Measurements from ENCODE around the gene STRA8. TPM values are rescaled to one million over a fixed set of nuclear protein-coding genes. Genes with fewer than 3 reads are reported as not detected.

The STRA8 gene
- total RNA-seq, 1 experiment from 2014 or later = not detected

DNA sequence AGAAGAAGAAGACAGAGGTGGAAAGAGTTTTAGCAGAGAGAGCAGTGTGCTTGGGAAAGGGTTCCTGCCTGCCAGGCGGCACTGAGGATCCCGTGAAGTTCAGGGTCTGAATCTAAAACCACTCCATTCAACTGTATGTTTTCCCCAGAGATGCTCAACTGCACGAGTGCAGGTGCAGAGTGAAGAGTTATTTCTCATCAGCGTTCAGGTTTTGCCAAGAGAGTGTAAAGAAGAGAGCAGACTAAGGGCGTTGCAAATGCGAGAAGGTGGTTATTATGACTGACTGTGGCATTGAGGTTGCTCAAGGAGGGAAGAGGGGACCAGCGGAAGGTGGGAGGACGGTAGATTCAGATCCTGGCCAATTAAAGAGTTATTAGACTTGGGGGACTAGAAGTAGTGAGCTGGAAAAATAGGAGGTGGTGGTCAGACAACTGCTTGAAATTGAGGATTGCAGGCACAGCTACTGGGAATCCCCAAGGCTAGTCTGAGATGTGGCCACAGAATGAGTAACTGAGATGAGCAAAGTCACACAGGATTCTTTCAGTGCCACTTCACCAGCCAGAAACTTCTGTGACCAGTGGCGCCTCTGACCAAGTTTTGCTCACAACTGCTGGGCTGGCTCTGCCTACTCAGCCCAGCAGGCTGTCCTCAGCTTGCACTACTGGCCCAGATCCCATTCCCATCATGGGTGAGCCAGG is 29.1 kb downstream of the STRA8 start:
- DNase-seq (ENCODE audit: extremely low read depth, low read depth) = no peak

DNA sequence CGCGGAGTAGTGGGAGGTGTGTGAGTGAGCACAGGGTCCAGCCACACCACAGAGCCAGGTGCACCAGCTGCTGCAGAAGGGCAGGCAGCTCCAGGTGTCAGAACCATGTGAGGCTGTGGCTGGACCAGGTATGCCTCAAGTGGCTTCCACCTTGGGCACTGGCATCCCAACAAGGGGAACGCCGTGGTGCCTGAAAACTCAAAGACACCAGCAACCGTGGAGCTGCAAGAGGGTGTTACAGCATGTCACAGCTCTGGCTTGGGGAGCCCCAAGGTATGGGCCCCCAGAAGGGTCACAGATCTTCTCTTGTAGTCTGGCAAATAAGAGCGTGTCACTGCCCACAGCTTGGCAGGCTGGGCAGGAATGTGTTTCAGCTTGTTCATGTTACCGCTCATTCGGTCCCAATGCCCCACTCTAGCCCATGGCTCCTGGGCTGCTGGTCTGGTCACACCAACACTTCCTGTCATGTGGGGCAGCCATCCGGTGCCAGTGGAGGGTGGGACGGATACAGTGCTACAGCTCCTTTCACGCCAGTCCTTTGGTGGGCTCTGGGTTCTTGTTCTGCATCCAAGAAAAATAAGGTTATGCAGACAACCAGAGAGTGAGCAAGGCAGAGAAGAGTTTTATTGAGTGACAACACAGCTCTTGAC is 29.8 kb downstream of the STRA8 start:
- DNase-seq (ENCODE audit: extremely low read depth, low read depth) = no peak

- no peak for DNase-seq (ENCODE audit: extremely low read depth, low read depth)
Measured at GRCh38 chr7:135265637-135266036, 32.0 kb downstream of the STRA8 start.

DNA sequence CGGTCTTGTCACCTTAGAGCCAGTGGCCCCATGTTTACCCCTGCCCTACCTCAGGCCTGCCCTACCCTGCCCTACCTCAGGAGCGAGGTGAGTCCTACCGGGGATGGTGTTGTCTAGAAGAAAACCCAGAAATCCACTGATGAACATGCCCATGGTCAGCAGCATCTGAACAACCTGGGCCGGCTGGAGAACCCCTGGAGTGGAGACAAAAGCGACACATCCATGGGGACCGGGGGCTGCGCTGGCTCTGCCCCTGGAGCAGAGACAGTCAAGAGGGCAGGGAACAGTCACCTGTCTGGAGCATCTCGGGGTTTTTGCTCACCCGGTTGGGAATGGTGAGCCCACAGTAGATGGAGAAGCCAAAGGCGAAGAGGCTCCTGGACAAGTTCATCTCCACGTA is 36.3 kb downstream of the STRA8 start:
- no peak for DNase-seq (ENCODE audit: extremely low read depth, low read depth)

DNA sequence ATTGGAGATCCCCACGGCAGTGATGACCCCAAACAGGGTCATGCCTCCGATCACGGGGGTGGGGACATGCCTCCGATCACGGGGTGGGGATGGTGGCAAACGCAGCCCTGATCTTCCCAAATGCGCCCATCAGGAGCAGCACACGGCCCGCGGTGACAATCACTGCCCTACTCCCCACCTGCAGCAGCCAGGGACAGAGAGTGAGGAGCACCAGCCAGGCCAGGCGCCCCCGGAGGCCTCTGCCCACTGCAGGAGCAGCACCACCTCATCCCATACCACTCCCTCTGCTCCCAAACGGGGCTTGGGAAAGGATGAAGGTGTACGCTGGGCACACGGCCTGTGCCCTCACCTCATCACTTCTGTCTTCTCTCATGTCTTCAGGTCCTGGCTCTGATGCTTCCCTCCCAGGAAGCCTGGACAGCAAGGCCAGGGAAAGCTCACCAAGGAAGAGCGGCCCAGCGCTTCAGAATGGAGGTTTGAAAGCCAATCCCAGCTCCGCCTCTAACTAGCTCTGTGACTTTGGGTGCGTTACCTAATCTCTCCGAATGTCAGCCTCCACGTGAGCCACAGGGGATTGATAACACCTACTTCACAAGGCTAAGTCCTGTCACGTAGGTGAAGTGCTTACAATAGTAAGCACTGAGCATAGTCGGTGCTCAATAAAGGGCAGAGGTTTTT is 37.1 kb downstream of the STRA8 start:
- no peak for DNase-seq (ENCODE audit: extremely low read depth, low read depth)

DNA sequence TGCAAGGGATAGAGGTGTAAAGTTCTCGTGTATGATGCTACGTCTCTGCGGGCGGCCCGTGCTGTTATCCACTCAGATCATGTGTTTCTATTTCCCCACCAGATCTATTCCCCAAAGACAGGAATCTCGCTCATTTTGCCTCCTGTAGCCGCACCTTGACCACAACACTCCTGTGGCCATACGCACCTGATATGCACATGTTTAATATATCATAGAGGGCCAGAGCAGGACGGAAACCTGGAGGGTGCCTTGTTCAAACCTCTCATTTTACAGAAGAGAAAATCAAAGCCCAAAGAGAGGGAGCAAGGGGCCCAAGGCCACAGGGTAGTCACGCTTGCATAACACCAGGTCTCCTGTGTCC is 37.6 kb downstream of the STRA8 start:
- no peak for DNase-seq (ENCODE audit: extremely low read depth, low read depth)

DNA sequence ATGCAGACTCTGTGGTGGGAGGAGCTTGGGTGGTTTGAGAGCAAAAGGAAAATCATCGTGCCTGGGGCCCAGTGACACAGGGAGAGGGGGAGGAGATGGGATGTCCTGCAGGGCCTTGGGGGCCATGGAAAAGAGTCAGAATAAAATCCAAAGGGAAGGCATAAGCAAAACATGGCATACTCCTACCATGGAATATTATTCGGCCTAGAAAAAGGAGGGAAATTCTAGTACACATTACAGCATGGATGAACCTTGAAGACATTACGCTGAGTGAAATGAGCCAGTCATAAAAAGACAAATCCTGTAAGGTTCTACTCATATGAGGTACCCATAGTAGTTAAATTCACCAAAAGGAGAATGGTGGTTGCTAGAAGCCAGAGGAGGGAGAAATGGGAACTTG is 38.7 kb downstream of the STRA8 start:
- no peak for DNase-seq (ENCODE audit: extremely low read depth, low read depth)

- DNase-seq (ENCODE audit: extremely low read depth, low read depth) = no peak
Measured at GRCh38 chr7:135273581-135273980, 39.9 kb downstream of the STRA8 start.

DNA sequence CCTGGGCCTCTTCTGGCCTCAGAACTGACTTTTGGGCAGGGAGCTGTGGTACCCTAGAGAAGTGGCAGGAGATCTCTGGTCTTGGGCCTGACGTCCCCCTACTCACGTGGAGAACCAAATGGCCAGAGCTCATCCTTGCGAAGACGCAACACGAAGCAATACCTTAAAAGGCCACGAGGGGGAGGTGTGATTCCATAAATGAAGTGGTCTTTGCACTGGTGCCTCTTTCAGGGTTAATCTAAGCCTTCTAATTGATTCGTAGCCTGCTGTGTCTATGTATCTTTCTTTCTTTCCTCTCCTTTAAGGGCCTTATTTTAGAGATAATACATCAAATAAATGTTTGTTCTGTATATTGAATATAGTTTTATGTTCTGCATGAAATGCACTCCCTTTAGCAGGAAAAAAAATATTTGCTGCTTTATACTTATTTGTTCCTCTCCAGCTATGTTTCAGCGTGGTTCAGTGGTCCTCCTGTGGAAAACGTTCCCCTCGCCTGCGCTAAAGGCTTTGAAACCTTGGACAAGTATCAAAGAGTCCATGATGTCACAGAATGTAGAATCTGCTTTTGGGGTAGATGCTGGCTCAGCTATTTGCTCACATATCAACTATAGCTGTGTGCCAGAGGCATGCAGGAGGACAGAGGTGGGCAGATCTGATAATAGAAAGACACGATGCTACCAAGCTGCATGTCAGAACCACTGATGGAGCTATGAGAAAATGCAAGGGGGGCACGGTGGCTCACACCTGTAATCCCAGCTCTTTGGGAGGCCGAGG is 41.0 kb downstream of the STRA8 start:
- DNase-seq (ENCODE audit: extremely low read depth, low read depth) = peak; percentile 80

- no peak for DNase-seq (ENCODE audit: extremely low read depth, low read depth)
Measured at GRCh38 chr7:135275971-135276580, 42.4 kb downstream of the STRA8 start.

DNA sequence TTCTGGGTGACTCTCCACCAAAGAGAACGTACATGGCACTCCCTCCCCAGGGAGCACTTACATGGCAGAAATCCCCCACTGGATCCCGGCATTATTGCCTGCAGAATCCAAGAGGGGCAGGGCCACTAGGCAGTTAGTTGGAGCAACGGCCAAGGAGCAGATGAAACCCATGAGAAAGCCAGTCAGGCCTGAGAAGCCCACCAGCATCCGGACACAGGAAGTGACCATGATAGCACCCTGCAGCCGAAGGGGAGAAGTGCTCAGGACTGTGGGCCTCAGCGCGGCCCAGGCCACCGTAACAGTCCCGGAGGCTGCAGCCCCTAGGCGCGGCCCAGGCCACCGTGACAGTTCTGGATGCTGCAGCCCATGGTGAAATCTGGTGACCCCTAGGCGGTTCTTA is 43.5 kb downstream of the STRA8 start:
- no peak for DNase-seq (ENCODE audit: extremely low read depth, low read depth)

GRCh38 chr7:135281363-135281949 is 47.8 kb downstream of the STRA8 start:
- DNase-seq (ENCODE audit: extremely low read depth, low read depth) = peak; percentile 85

- DNase-seq (ENCODE audit: extremely low read depth, low read depth) = no peak
Measured at GRCh38 chr7:135282561-135283254, 49.1 kb downstream of the STRA8 start.

DNA sequence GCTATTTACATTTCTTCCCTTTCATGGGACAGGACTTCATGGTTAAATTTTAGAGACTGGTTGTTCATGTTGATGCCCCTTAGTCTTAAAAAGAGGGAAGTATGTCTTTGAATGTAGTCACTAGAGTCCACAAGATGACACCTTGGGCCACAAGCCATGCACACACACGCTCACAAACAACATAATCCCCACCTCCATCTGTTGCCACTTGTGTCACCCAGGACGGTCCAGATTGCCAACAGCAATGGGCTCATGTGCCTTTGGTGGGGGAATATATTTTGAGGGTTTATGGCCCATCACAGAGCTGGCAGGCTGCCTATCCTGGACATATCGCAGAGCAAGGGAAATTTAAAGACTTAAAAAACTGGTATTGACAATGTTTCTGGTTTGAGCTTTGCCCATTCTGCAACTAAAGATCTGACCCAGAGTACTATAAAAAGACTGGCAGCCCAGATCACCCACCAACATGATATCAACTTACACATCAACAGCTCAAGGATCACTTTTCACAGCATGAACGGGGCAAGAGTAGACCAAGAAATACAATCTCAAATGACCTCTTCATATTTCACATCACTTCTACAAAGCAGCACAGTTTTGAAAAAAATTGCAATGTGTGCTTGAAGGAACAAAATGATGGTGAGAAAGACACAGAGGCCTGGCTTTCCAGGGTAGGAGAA is 50.5 kb downstream of the STRA8 start:
- no peak for DNase-seq (ENCODE audit: extremely low read depth, low read depth)

DNA sequence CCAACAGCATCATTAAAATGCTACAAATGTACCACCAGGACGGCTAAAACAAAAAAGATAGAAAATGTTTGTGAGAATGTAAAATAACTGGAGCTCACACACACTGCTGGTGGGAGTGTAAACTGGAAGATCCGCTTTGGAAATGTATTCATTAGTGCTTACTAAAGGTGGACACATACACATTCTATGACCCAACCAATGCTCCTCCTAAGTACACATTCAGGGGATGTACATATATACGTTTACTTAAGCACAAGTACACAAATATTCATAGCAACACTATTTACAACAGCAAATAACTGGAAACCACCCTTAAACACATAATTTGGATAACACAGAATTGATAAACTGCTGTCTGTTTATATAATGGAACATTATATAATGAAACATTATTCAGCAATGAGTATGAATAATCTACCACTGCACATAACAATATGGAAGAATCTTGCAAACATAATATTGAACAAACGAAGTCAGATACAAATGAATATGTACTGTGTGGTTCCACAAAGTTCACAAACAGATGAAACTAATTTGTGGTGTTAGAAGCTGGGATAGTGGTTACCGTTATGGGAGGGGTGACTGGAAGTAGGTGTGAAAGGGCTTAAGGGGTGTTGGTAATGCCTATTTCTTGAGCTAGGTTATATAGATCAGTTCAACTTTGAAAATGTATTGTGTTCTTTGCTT is 52.1 kb downstream of the STRA8 start:
- DNase-seq (ENCODE audit: extremely low read depth, low read depth) = no peak

DNA sequence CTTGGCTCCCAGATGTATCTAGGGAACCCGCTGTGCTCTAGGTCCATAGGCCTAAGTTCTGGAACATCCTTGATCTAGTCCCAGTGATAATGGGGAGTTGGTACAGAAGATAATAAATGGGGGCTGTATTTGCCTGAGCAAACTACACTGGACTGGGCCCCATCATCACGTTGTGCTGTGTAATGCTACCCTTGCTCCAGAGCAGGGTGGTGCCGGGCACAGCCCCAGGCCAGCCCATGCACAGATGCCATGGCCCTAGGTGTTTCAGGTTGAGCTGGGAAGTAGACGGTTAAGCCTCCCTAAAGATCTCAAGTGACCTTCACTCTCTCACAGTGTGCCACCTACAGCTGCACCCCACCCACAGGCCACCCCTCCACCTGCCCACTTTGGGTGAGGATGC is 53.2 kb downstream of the STRA8 start:
- no peak for DNase-seq (ENCODE audit: extremely low read depth, low read depth)

DNA sequence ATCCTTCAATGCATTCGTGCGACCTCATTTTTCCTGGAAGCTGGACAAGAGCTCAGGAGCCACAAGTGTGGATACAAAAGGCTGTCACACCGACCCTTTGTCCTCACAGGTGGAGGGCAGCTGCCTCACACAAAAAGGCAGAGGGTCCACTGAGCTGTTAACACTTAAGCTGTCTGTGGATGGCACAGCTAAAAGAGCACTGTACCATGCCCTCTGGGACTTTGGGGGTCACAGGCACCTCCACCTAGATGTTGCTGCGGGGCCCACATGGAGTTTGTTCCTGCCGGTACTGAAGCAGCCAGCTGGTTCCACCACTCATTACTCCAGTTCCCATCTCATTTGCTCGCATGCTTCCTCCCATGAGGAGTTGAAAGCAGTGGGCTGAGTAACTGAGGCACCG is 57.0 kb downstream of the STRA8 start:
- DNase-seq (ENCODE audit: extremely low read depth, low read depth) = no peak

- DNase-seq (ENCODE audit: extremely low read depth, low read depth) = no peak
Measured at GRCh38 chr7:135291809-135292253, 58.2 kb downstream of the STRA8 start.

DNA sequence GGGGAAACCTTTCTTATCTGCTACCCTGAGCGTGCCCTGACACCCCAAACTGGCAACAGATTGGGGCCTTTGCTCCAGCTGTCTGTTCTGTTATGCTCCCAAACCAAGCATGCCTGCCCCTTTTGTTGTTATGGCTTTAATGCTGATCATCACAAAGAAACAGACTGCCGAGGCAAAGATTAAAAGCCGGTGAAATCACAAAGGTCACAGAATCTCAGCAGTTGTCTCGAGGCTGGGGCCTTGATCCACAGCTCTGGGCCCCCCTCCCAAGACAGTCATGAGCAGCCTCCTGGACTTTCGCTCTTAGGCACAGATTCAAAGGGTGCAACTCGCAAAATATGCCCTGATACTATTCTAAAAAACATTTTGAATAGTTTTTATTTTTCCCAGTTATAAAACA is 65.6 kb downstream of the STRA8 start:
- DNase-seq (ENCODE audit: extremely low read depth, low read depth) = no peak

Data from NCI-H460 (cell line).